Activated CD4-positive, CD25-positive, alpha-beta regulatory T cell (primary cell): ENCODE data around the gene BST1.
"Not testable (repeated sequence)": the region's sequence is repeated elsewhere in the genome, so short reads cannot be mapped to it uniquely, and the experiment has no call there.

Experiments
- DNase-seq, 4 experiments: peaks; one replicate each; lab custom pipeline; 2025; lab: John Stamatoyannopoulos, UW

The BST1 gene

GRCh38 chr4:15712214-15712613 lies 9.3 kb downstream of the BST1 start:
- DNase-seq: no peak

- DNase-seq: no peak
Observed at GRCh38 chr4:15714141-15714540, 11.3 kb downstream of the BST1 start.

DNA sequence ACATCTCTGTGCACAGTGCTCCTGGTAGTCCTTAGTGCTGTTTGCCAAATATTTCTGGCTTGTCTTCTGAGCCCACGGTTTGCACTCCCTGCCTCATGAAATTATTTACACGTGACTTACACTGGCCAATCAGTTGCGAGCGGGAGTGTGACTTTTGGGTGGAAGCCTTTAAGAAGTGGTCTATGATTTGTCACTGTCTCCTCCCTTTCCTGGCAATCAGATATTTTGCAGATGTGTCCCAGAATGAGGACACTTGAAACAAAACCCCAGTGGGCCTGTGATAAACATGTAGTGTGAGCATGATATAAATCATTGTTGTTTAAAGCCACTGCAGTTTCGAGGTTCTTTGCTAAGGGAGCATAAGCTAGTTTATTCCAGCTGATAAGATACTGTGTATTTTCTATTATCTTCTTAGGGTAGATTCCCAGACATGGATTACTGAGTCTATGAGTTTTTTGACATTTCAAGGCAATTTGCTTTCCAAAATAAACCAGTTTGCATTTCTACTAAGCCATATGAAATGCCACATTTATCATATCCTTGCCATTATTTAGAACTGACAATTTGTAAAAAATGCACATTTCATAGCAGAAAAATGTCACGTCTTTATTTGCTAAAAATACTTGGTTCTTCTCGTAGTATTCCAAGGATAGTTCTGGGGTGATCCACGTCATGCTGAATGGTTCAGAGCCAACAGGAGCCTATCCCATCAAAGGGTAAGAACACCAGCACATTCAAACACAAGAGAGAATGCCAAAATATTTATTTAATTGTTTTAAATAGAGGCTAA lies 12.0 kb downstream of the BST1 start:
- DNase-seq: no peak

- DNase-seq: no peak
Observed at GRCh38 chr4:15716115-15716514, 13.2 kb downstream of the BST1 start.

- DNase-seq: no peak
Observed at GRCh38 chr4:15717086-15717485, 14.2 kb downstream of the BST1 start.

GRCh38 chr4:15717657-15718416 lies 15.0 kb downstream of the BST1 start:
- DNase-seq: no peak

DNA sequence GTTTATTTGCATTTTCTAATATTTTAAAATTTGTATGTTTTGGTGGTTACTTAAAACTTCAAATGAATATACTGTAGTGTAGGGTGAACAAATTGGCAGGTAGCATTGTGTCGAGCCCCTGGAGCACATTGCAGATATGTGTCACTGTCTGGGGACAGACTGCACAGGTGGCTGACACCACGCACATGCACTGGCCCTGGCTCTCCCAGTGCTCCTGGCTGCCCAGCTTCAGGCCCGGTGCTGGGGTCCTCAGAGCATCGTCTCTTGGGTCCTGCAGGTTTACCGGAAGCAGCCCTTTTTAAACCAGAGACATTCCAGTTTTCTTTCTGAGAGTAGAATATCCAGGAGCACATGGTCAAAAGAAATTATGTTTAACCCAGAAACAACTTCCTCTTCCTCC lies 15.6 kb downstream of the BST1 start:
- DNase-seq: no peak

- no peak for DNase-seq
Observed at GRCh38 chr4:15718959-15719358, 16.1 kb downstream of the BST1 start.

DNA sequence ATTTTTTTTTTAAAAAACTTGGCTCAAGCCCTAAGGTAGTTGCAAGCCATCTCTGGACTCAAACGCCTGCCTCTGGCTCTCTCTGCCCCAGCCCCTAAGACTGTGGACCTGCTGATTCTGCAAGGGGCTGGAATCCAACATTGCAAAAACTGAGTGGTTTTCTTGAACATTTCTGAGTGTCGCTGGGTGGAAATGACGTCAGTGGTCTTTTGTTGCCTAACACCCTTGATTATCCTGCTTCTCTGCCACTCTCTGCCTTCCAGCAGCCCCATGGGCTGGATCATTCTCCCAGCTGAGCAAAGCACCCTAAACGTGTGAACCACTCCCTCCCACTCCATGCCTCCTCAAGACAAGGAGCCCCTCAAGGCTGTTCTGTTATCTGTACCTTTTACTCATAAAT lies 16.6 kb downstream of the BST1 start:
- no peak for DNase-seq

GRCh38 chr4:15720851-15721250 lies 18.0 kb downstream of the BST1 start:
- no peak for DNase-seq

- no peak for DNase-seq
Observed at GRCh38 chr4:15725608-15726007, 22.7 kb downstream of the BST1 start.

- peak in 1 of 4 experiments; percentile 2 for DNase-seq
Observed at GRCh38 chr4:15729910-15730533, 27.2 kb downstream of the BST1 start.

- not testable (repeated sequence) for DNase-seq
Observed at GRCh38 chr4:15733061-15733460, 30.2 kb downstream of the BST1 start.

GRCh38 chr4:15735536-15735935 lies 32.7 kb downstream of the BST1 start:
- DNase-seq: no peak

DNA sequence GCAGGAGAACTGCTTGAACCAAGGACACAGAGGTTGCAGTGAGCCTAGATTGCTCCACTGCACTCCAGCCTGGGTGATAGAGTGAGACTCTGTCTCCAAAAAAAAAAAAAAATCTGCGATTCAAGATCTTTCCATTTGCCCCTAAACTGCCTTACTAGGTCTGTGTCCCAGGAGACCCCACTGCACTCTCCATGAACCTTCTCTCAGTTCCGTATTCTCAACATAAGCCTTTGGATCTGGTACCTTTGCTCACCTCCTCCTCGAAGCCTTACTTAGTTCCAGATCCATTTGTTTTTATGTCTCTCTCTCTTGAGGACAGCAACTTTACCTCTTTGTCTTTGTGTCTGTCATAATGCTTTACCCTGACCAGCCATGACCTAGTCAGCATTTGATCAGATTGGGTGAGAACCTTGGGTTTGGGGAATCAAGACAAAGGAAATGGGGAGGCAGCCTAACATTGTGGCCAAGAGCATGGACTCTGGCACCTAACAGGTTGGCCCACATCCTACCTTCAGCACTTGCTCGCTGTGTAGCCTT lies 33.7 kb downstream of the BST1 start:
- no peak for DNase-seq

DNA sequence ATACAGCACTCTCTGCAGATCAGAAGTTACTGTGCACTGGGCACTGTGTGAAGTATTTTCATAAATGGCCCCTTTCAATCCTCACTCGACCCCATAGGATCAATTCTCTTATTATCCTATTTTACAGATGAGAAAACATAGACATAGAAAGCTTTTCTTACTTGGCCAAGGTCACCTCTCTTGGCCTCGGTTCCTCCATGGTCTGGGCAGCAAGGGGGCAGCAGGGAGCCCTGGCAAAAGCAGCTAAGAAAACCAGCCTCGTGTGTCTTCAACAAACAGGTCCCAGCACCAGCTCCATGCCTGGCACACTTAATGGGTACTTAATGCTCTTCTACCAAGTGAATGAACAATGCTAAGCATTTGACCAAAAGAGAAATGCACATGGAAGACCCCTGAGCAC lies 34.4 kb downstream of the BST1 start:
- no peak for DNase-seq

- DNase-seq: no peak
Observed at GRCh38 chr4:15738877-15739276, 36.0 kb downstream of the BST1 start.

DNA sequence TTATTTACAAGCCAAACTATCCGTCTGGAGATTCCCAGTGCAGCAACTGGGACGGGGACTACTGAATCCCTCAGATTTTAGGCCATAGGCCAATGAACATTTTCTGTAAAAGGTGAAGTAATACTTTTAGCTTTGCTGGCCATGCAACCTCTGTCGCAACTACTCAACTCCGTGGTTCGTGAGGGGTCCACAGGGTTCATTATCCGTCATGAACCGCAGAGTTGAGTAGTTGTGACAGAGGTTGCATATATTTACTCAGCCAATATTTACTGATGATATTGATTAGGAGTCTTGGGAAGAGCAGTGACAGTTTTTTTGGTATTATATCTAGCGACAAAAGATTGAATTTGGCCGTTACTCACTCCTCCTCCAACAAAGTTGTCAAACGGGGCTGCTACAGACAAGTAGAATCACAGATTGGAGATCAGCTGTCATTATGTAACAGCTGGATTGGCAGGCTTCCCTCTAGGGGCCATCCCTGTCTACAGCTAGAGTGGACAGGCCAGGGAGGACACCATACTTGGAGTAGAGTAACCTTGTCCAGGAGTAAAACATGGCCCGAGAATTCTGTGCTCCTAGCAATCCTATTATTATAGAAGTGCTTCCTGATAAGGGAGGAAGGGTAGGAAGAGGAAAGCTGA lies 38.0 kb downstream of the BST1 start:
- DNase-seq: no peak

- DNase-seq: no peak
Observed at GRCh38 chr4:15742083-15742582, 39.3 kb downstream of the BST1 start.

DNA sequence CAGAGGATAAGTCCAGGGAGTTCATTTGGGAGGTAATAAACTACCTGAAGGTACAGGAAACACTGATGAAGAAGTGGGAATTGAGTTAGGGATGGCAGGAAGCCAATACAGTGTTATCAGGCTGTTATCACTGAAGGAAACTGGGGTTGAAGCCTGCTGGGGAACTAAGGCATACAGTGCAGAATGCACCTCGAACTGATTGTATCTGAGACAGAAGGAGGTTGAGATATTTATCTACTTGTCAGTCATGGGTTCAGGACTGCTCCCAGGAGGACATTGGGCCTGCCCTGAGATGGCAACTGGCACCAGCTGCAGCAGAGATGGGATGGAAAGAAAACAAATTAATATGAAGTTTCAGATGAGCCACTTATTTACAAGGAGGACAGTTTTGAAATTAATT lies 39.8 kb downstream of the BST1 start:
- no peak for DNase-seq

GRCh38 chr4:15744016-15744545 lies 41.2 kb downstream of the BST1 start:
- no peak for DNase-seq

GRCh38 chr4:15746110-15746509 lies 43.2 kb downstream of the BST1 start:
- DNase-seq: no peak
